ENCODE results near the gene IDH2.
"Not testable (repeated sequence)": the region's sequence is repeated elsewhere in the genome, so short reads cannot be mapped to it uniquely, and the experiment has no call there.

Gene IDH2

DNA sequence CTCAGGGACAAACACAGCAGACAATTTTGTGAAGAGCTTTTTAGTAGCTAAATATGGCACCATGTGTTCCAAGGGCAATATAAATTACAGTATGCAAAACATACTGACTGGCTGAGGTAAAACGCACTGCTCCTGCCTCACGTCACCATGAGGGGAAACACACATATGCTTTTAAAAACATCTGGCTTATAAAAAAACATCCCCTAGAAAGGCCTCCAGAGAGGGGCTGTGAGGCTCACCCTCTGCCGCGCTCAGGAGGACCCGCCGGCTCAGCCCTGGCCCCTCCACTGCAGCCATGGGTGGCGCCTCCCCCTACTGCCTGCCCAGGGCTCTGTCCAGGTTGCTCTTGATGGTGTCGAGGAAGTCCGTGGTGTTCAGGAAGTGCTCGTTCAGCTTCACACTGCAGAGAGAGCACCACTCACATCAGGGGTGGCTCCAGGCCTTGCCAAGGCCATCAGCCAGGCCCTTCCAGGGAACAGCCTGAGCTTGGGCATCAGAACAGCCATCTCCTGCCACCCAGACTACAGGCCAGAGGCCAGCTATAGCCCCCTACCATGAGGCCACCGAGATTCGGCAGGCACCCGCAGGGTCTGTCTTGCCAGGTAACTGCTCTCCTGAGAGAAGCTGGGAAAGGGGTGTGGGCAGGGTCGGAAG lies 18.2 kb downstream of the IDH2 start:
- DNase-seq, result no peak

- no peak for DNase-seq
Observed at GRCh38 chr15:90083419-90083818, 18.8 kb downstream of the IDH2 start.

- no peak for DNase-seq
Observed at GRCh38 chr15:90082140-90082715, 20.0 kb downstream of the IDH2 start.

DNA sequence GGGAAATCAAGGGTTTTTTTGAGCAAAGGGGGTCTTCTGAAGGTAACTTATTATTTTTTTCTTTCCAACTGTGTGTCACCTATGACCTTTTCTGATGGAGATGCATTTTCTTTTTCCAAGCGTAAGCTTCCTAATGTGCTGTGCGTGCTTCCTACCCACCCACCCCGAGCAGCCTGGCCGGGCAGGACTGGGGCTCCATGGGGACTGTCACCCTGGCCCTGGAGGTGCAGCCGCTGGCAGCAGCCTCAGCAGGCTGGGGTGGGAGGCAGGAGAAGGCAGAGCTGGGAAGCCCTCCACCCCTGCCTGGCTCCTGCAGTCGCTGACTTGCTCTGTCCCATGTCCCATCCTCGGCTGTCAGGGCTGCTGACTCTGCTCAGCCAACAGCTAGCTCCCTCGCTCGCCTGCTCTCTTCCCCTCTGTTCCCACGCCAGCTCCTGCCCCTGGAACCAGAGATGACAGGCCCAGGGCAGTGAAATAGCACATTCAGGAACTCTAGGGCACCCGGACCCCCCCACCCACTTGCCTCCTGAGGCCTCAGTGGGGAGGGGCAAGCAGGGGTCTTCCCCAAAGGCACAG lies 21.4 kb downstream of the IDH2 start:
- DNase-seq, result no peak

GRCh38 chr15:90080458-90080755 lies 21.9 kb downstream of the IDH2 start:
- DNase-seq, result no peak

GRCh38 chr15:90079619-90080457 lies 22.4 kb downstream of the IDH2 start:
- DNase-seq, result no peak

DNA sequence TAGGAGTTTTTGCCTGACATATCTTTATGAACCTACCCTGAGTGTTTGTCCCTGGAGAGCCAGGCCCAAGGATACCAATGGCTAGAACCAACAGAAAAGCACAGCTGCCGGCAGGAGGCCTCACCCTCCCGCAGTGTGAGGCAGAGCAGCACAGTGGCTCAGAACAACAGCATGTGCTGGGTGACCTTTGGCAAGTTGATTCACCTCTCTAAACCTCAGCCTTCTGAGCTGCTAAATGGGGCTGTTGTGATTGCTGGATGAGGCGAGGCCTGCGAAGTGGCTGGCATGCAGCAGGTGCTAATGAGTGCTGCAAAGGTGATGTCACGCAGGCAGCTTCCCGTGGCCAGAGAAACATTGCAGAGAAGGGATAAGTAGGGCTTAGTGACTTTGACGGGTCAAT lies 23.3 kb downstream of the IDH2 start:
- DNase-seq, result no peak

DNA sequence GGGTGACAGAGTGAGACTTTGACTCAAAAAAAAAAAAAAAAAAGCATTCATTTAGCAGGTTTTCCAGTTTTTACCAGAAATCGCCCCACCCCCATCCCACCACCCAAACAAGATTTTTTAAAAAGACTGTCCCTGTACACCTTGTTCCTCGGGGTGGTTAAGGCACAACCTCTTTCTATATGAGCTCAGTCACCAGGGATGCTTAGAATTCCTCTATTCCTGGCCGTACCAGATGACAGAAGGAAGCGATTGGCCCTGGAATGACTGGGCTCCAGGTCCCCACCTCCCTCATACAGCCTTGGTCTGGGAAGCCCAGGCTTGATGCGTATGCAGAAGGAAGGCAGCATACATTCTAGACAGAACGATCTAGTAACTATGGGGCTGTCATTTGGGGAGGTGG lies 25.6 kb downstream of the IDH2 start:
- no peak for DNase-seq

GRCh38 chr15:90075420-90076289 lies 26.6 kb downstream of the IDH2 start:
- no peak for DNase-seq

- no peak for DNase-seq
Observed at GRCh38 chr15:90074916-90075315, 27.4 kb downstream of the IDH2 start.

GRCh38 chr15:90074023-90074422 lies 28.2 kb downstream of the IDH2 start:
- DNase-seq, result no peak

DNA sequence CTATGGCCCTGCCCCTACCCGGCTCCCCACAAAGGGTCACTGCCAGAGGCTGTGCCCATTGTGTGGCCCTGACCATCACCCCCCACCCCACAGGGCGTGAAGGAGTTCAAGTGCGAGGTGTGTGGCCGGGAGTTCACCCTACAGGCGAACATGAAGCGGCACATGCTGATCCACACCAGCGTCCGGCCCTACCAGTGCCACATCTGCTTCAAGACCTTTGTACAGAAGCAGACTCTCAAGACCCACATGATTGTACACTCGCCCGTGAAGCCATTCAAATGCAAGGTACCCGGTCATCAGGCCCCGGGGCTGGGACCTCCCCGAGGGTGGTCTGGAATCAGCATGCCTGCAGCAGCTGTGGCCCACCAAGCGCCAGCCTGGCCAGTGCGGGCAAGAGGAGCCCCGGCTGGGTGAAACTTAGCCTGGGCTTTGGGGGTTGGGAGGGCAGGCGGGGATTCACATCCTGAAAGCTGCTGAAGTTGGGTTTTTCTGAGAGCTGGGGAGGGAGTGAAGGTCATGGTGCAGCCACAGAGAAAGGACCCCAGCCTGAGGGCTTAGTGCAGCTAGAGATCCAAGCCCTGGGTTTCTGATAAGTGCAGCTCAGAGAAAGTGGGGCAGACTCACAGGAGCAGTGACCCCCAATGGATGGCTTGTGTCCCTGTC lies 29.2 kb downstream of the IDH2 start:
- no peak for DNase-seq

GRCh38 chr15:90071220-90071807 lies 31.0 kb downstream of the IDH2 start:
- DNase-seq, result peak; percentile 72

- not testable (repeated sequence) for DNase-seq
Observed at GRCh38 chr15:90070623-90071022, 31.6 kb downstream of the IDH2 start.

DNA sequence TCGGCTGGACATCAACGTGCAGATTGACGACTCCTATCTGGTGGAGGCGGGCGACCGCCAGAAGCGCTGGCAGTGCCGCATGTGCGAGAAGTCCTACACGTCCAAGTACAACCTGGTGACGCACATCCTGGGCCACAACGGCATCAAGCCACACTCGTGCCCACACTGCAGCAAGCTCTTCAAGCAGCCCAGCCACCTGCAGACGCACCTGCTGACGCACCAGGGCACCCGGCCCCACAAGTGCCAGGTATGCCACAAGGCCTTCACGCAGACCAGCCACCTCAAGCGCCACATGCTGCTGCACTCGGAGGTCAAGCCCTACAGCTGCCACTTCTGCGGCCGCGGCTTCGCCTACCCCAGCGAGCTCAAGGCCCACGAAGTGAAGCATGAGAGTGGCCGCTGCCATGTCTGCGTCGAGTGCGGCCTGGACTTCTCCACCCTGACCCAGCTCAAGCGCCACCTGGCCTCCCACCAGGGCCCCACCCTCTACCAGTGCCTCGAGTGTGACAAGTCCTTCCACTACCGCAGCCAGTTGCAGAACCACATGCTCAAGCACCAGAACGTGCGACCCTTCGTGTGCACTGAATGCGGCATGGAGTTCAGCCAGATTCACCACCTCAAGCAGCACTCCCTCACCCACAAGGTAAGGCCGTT lies 34.2 kb downstream of the IDH2 start:
- DNase-seq, result no peak

DNA sequence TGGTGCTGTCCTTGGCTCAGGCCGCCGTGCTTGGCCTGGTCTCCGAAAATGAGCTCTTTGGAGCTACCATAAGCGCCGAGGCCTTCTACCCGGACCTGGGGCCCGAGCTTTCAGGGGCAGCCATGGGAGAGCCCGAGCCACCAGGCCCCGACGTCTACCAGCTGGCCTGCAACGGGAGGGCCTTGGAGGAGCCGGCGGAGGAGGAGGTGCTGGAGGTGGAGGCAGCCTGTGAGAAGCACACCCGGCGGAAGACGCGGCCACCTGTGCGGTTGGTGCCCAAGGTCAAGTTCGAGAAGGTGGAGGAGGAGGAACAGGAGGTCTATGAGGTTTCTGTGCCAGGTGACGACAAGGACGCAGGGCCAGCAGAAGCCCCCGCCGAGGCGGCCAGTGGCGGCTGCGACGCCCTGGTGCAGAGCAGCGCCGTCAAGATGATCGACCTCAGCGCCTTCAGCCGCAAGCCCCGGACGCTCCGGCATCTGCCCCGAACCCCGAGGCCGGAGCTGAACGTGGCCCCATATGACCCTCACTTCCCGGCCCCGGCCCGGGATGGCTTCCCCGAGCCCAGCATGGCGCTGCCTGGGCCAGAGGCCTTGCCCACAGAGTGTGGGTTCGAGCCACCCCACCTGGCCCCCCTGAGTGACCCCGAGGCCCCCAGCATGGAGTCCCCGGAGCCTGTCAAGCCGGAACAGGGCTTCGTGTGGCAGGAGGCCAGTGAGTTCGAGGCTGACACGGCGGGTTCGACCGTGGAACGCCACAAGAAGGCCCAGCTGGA lies 34.9 kb downstream of the IDH2 start:
- DNase-seq, result no peak

GRCh38 chr15:90065682-90066049 lies 36.6 kb downstream of the IDH2 start:
- DNase-seq, result no peak

DNA sequence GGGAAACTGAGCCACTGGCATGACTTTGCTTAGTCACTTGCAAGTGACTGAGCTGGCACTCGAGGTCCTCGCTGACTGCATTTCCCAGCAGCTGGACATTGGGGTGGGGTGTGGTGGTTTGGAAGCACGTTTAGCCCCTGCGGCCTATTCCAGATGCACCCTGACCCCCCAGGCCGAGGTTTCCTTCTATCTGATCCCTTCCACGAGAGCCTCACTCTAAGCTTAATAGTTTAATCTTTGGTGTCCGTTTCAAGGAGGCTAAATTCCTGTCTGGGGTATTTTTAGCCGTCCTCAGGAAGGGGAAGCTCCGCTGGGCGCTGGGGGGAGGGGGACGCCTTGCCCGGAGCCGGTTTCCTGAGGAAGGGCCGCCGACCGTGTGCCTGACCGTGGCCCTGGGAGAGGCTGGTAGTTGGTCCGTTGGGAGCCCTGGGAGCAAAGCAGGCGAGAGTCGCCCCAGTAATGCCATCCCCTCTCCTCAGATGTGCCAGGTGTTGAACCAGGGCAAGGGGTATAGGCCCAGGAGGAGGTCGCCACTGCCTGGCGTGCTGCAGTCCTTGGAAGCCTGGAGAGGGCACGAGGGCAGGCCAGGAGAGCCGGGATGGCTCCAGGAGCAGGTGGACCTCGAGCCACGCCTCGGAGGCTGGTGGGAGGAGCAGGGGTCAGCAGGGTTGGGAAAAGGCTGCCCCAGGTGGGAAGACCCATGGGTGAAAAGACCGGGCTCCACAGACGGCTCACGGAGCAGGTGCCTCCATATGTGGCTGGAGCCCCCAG lies 37.2 kb downstream of the IDH2 start:
- DNase-seq, result no peak

DNA sequence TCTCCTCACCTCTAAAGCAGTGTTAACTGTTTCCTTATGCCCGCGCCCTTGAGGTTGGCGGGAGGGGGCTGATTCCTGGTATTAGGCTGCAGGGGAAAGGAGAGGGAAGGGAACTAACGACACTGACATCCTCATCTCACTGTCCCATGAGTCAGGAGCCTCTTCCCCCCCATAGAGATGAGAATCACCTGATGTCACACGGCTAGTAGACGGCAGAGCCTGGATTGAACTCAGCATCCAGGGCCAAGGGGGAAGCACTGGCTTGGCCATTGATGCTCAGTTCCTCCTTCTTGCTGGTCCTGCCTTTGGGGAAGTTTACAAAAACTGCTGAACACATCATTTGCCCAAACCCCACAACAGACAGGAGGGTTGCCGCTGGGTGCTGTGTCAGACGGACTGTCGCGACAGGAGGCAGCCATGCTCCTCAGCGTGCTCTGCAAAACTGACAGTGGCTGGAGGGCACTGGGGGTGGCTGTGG lies 38.5 kb downstream of the IDH2 start:
- no peak for DNase-seq

Measured in effector CD4-positive, alpha-beta T cell (primary cell).